GM23338 (cell line): ENCODE results near the gene TELO2. TPM values are rescaled to one million over a fixed set of nuclear protein-coding genes. Genes with fewer than 3 reads are reported as not detected.

Source experiments
- ATAC-seq: fragments of 200-7000 bp; cut with Tn5 transposase; 3 replicates; pipeline ENCODE4 v1.9.1; 2020
- DNase-seq: peaks from one replicate; pipeline ENCODE4 v3.0.0-alpha.2; 2015; ENCODE audit warnings: low spot score
- H2AFZ ChIP-seq: fragments of 200-600 bp; sonication (generic); 2 replicates; pipeline ENCODE4 v1.8.0; 2016; ENCODE audit warnings: antibody characterized with exemption, mild to moderate bottlenecking, moderate library complexity
- H3F3A ChIP-seq: fragments of 200-600 bp; sonication (generic); replicated peaks from 2 replicates; pipeline ENCODE4 v1.8.0; 2017; ENCODE audit warnings: antibody characterized with exemption, mixed run types, low read depth
- H3K27ac ChIP-seq: fragments of 200-600 bp; sonication (generic); 2 replicates; pipeline ENCODE4 v1.6.1; 2016; ENCODE audit warnings: low read depth
- H3K27me3 ChIP-seq: fragments of 200-600 bp; sonication (generic); 2 replicates; pipeline ENCODE4 v1.8.0; 2016; ENCODE audit warnings: mild to moderate bottlenecking, mixed run types, moderate library complexity; ENCODE audit not compliant: insufficient read depth
- H3K36me3 ChIP-seq: fragments of 200-600 bp; sonication (generic); 2 replicates; pipeline ENCODE4 v1.8.0; 2016; ENCODE audit warnings: mild to moderate bottlenecking; ENCODE audit not compliant: insufficient read depth
- H3K4me1 ChIP-seq: fragments of 200-600 bp; sonication (generic); 2 replicates; pipeline ENCODE4 v1.8.0; 2016; ENCODE audit warnings: mild to moderate bottlenecking, moderate library complexity; ENCODE audit not compliant: insufficient read depth
- H3K4me2 ChIP-seq: fragments of 200-600 bp; sonication (generic); 2 replicates; pipeline ENCODE4 v1.7.1; 2017; ENCODE audit warnings: mixed run types
- H3K4me3 ChIP-seq: fragments of 200-600 bp; sonication (generic); 2 replicates; pipeline ENCODE4 v1.6.1; 2016; ENCODE audit warnings: mixed run types
- H3K79me2 ChIP-seq: fragments of 200-600 bp; sonication (generic); replicated peaks from 2 replicates; pipeline ENCODE4 v1.8.0; 2017; ENCODE audit warnings: mild to moderate bottlenecking; ENCODE audit not compliant: insufficient read depth
- H3K9me2 ChIP-seq: fragments of 200-600 bp; sonication (generic); 2 replicates; pipeline ENCODE4 v1.8.0; 2017; ENCODE audit not compliant: insufficient read depth
- H4K20me1 ChIP-seq: fragments of 200-600 bp; sonication (generic); replicated peaks from 2 replicates; pipeline ENCODE4 v1.8.0; 2017; ENCODE audit warnings: mild to moderate bottlenecking; ENCODE audit not compliant: insufficient read depth
- H3K27ac Mint-ChIP-seq: 2 replicates; pipeline ENCODE4 v1.8.0; 2020; ENCODE audit warnings: inconsistent platforms, mild to moderate bottlenecking, moderate library complexity, mixed read lengths
- H3K27me3 Mint-ChIP-seq: 3 replicates; pipeline ENCODE4 v1.8.0; 2022; ENCODE audit warnings: low read depth, mild to moderate bottlenecking, moderate library complexity, mixed read lengths, inconsistent platforms; ENCODE audit not compliant: insufficient read depth, poor library complexity
- H3K36me3 Mint-ChIP-seq: 3 replicates; pipeline ENCODE4 v1.8.0; 2021; ENCODE audit warnings: low read depth, mild to moderate bottlenecking, inconsistent platforms, moderate library complexity, mixed read lengths
- H3K4me1 Mint-ChIP-seq: 3 replicates; pipeline ENCODE4 v1.8.0; 2020; ENCODE audit warnings: mild to moderate bottlenecking, inconsistent platforms, mixed read lengths
- H3K4me3 Mint-ChIP-seq: 3 replicates; pipeline ENCODE4 v1.8.0; 2021; ENCODE audit warnings: moderate library complexity, mild to moderate bottlenecking, inconsistent platforms, mixed read lengths
- H3K9me3 Mint-ChIP-seq: 3 replicates; pipeline ENCODE4 v1.8.0; 2020; ENCODE audit warnings: moderate library complexity, mild to moderate bottlenecking, inconsistent platforms, mixed read lengths
- CTCF ChIP-seq, 2 experiments: fragments of 200-600 bp in 1 of 2; sonication (generic) in 1 of 2; conservative IDR thresholded peaks; 2 replicates each; pipeline versions ENCODE4 v1.5.1 to v1.6.1; 2016 to 2017; ENCODE audit warnings: antibody characterized with exemption in 2 of 2, low read depth in 2 of 2, mild to moderate bottlenecking in 2 of 2, moderate library complexity in 1 of 2
- EZH2 ChIP-seq: fragments of 200-600 bp; sonication (generic); IDR thresholded peaks from one replicate; pipeline ENCODE4 v1.8.0; 2017; ENCODE audit warnings: antibody characterized with exemption, mild to moderate bottlenecking, low read depth; ENCODE audit not compliant: unreplicated experiment
- EZH2phosphoT487 ChIP-seq: fragments of 200-600 bp; sonication (generic); IDR thresholded peaks from one replicate; pipeline ENCODE4 v1.8.1; 2018; ENCODE audit warnings: antibody characterized with exemption; ENCODE audit not compliant: unreplicated experiment
- JUNB ChIP-seq: IDR thresholded peaks from one replicate; pipeline ENCODE4 v1.6.1; 2016; ENCODE audit warnings: antibody characterized with exemption; ENCODE audit not compliant: unreplicated experiment
- NANOG ChIP-seq: IDR thresholded peaks from 2 replicates; pipeline ENCODE4 v1.6.1; 2016; ENCODE audit warnings: antibody characterized with exemption, borderline replicate concordance
- POLR2AphosphoS5 ChIP-seq: IDR thresholded peaks from 2 replicates; pipeline ENCODE4 v1.6.1; 2016; ENCODE audit warnings: antibody characterized with exemption, low read depth
- REST ChIP-seq: IDR thresholded peaks from one replicate; pipeline ENCODE4 v1.6.1; 2018; ENCODE audit warnings: antibody characterized with exemption; ENCODE audit not compliant: unreplicated experiment
- STAT1 ChIP-seq: IDR thresholded peaks from one replicate; pipeline ENCODE4 v1.6.1; 2016; ENCODE audit warnings: antibody characterized with exemption; ENCODE audit not compliant: unreplicated experiment
- ZNF114 ChIP-seq: fragments of 250-450 bp; sonication (Bioruptor Pico); IDR thresholded peaks from 2 replicates; pipeline ENCODE4 v1.5.0; 2020; ENCODE audit warnings: mild to moderate bottlenecking, moderate library complexity
- ZNF331 ChIP-seq: fragments of 250-450 bp; sonication (Bioruptor Pico); IDR thresholded peaks from 2 replicates; pipeline ENCODE4 v1.5.0; 2020; ENCODE audit warnings: low read depth, mild to moderate bottlenecking, moderate library complexity
- polyA plus RNA-seq: library from polyadenylated mRNA; unstranded; fragments of >200 nt; fragmentation: Nextera tagmentation; extraction: Ambion mirVana; gene quantifications from 2 replicates; pipeline ENCODE4 v1.2.1, GENCODE V29; 2016
- total RNA-seq: library from RNA; depleted of rRNA; stranded (reverse); fragments of >200 nt; shearing (Covaris generic); gene quantifications from 2 replicates; pipeline ENCODE4 v1.2.3, GENCODE V29; 2014
- TF ChIP-seq, protein P1 (sequence below): fragments of 250-450 bp; sonication (Bioruptor Pico); IDR thresholded peaks from 2 replicates; pipeline ENCODE4 v1.5.0; 2020; ENCODE audit warnings: mild to moderate bottlenecking, moderate library complexity
- TF ChIP-seq, protein P2 (sequence below): IDR thresholded peaks from 2 replicates; pipeline ENCODE4 v1.6.1; 2016; ENCODE audit warnings: antibody characterized with exemption

TELO2 gene
- total and polyA plus RNA-seq, 2 experiments from 2014 or later: 45.4 to 76.0 TPM

DNA sequence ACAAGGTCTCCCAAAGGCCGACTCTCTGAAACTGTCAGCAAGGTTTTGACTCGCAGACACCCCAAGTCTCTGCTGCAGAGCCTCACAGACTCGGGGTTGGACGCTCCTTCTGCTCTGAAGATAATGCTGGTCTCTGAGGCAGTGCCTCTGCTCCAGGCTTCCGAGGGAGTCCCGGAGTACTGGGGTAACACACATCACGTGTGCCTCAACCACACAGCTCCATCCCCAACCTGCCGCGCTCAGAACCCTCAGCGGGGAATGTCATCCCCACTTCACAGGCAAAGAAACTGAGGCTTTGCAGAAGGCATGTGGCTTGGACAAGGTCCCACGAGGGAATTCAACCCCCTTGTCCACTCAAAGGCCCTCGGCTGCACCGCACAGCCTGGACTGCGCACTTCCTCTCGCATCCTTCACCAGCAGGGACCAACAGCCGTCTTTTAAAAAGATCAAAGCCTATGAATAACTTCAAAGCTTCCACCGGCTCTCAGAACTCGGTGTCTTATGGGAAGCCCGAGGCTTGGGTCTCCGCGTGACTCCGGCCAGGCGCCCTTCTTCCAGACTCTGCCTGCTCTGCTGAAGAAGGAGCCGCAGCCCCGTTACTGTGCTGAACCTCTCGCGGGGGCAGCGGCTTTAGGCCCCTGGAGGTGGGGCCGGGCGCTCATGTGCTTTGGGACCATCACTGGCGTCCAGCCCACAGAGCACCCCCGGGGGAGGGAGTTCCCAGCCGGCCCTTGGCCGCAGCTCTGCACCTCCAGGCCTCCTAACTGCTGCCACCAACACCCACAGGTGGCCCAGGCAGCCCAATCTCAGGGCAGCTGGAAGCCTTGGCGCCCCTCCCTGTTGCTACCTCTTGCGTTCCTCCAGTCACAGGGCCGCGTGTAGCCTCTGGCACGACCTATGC is 42.5 kb downstream of the TELO2 start:
- no peaks in the 10 kb centered on the region; the same call in 2 of the 3 replicates for H3K36me3 Mint-ChIP-seq
- Histone ChIP-seq H3K4me1 (no peaks in the 10 kb centered on the region), H3K36me3 (no peaks in the 10 kb centered on the region), H3F3A (no peaks in the 10 kb centered on the region), H4K20me1 (no peaks in the 10 kb centered on the region), H3K79me2 (no peaks in the 10 kb centered on the region), H3K4me2 (no peak overlapping the region), H2AFZ (no peak overlapping the region), H3K27ac (no peak overlapping the region), H3K4me3 (no peak overlapping the region), H3K9me2 (no peaks in the 10 kb centered on the region), H3K27me3 (no peaks in the 10 kb centered on the region)
- H3K27me3 Mint-ChIP-seq: peaks cover 2% of the 10 kb centered on the region
- no peak overlapping the region for H3K27ac Mint-ChIP-seq
- no peak for TF ChIP-seq CTCF (conservative IDR thresholded peaks at IDR 0.05; ENCODE audit: low read depth in 2 of 2)
- TF ChIP-seq ZNF114 (CRISPR knock-in tag): no peak
- no peak for TF ChIP-seq EZH2phosphoT487
- TF ChIP-seq, protein P1, sequence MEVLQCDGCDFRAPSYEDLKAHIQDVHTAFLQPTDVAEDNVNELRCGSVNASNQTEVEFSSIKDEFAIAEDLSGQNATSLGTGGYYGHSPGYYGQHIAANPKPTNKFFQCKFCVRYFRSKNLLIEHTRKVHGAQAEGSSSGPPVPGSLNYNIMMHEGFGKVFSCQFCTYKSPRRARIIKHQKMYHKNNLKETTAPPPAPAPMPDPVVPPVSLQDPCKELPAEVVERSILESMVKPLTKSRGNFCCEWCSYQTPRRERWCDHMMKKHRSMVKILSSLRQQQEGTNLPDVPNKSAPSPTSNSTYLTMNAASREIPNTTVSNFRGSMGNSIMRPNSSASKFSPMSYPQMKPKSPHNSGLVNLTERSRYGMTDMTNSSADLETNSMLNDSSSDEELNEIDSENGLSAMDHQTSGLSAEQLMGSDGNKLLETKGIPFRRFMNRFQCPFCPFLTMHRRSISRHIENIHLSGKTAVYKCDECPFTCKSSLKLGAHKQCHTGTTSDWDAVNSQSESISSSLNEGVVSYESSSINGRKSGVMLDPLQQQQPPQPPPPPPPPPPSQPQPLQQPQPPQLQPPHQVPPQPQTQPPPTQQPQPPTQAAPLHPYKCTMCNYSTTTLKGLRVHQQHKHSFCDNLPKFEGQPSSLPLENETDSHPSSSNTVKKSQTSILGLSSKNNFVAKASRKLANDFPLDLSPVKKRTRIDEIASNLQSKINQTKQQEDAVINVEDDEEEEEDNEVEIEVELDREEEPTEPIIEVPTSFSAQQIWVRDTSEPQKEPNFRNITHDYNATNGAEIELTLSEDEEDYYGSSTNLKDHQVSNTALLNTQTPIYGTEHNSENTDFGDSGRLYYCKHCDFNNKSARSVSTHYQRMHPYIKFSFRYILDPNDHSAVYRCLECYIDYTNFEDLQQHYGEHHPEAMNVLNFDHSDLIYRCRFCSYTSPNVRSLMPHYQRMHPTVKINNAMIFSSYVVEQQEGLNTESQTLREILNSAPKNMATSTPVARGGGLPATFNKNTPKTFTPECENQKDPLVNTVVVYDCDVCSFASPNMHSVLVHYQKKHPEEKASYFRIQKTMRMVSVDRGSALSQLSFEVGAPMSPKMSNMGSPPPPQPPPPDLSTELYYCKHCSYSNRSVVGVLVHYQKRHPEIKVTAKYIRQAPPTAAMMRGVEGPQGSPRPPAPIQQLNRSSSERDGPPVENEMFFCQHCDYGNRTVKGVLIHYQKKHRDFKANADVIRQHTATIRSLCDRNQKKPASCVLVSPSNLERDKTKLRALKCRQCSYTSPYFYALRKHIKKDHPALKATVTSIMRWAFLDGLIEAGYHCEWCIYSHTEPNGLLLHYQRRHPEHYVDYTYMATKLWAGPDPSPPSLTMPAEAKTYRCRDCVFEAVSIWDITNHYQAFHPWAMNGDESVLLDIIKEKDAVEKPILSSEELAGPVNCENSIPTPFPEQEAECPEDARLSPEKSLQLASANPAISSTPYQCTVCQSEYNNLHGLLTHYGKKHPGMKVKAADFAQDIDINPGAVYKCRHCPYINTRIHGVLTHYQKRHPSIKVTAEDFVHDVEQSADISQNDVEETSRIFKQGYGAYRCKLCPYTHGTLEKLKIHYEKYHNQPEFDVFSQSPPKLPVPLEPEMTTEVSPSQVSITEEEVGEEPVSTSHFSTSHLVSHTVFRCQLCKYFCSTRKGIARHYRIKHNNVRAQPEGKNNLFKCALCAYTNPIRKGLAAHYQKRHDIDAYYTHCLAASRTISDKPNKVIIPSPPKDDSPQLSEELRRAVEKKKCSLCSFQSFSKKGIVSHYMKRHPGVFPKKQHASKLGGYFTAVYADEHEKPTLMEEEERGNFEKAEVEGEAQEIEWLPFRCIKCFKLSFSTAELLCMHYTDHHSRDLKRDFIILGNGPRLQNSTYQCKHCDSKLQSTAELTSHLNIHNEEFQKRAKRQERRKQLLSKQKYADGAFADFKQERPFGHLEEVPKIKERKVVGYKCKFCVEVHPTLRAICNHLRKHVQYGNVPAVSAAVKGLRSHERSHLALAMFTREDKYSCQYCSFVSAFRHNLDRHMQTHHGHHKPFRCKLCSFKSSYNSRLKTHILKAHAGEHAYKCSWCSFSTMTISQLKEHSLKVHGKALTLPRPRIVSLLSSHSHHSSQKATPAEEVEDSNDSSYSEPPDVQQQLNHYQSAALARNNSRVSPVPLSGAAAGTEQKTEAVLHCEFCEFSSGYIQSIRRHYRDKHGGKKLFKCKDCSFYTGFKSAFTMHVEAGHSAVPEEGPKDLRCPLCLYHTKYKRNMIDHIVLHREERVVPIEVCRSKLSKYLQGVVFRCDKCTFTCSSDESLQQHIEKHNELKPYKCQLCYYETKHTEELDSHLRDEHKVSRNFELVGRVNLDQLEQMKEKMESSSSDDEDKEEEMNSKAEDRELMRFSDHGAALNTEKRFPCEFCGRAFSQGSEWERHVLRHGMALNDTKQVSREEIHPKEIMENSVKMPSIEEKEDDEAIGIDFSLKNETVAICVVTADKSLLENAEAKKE (CRISPR knock-in tag): no peak
- TF ChIP-seq REST: no peak
- TF ChIP-seq ZNF331 (CRISPR knock-in tag): no peak
- TF ChIP-seq STAT1: no peak
- no peak for TF ChIP-seq JUNB
- TF ChIP-seq EZH2: no peak
- no peak for TF ChIP-seq POLR2AphosphoS5
- TF ChIP-seq, protein P2, sequence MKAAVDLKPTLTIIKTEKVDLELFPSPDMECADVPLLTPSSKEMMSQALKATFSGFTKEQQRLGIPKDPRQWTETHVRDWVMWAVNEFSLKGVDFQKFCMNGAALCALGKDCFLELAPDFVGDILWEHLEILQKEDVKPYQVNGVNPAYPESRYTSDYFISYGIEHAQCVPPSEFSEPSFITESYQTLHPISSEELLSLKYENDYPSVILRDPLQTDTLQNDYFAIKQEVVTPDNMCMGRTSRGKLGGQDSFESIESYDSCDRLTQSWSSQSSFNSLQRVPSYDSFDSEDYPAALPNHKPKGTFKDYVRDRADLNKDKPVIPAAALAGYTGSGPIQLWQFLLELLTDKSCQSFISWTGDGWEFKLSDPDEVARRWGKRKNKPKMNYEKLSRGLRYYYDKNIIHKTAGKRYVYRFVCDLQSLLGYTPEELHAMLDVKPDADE: no peak
- no peak for TF ChIP-seq NANOG
- H3K4me3 Mint-ChIP-seq: no peak overlapping the region
- ATAC-seq (no peak), DNase-seq (peak; percentile 32)
- no peaks in the 10 kb centered on the region for H3K9me3 Mint-ChIP-seq
- no peaks in the 10 kb centered on the region; the same call in 2 of the 3 replicates for H3K4me1 Mint-ChIP-seq
